A673 (cell line): Measurements from ENCODE around the gene LENEP. TPM values are rescaled to one million over a fixed set of nuclear protein-coding genes. Genes with fewer than 3 reads are reported as not detected.

ENCODE experiments used
- BruUV-seq: library from RNA; stranded (reverse); fragments of 400-500 nt; replicated peaks from 2 replicates; lab custom pipeline; 2021; lab: Mats Ljungman, UMichigan
- CTCF ChIA-PET: fragments of 300-600 bp; sonication (Branson Sonifier 250); formaldehyde crosslinking; loops from one replicate; lab custom pipeline; 2022; ENCODE audit warnings: antibody characterized with exemption; lab: Charles Lee
- POLR2A ChIA-PET: fragments of 300-600 bp; sonication (Branson Sonifier 250); formaldehyde crosslinking; loops from one replicate; lab custom pipeline; 2022; ENCODE audit warnings: antibody characterized with exemption; ENCODE audit not compliant: low non-redundant PET; lab: Charles Lee
- DNase-seq: peaks from one replicate; pipeline ENCODE4 v3.0.0-alpha.2; 2015; ENCODE audit warnings: low spot score
- H3K27ac ChIP-seq: fragments of 200-600 bp; sonication (generic); 2 replicates; pipeline ENCODE4 v1.5.1; 2016; ENCODE audit warnings: mixed run types, low read depth, mild to moderate bottlenecking, mixed read lengths, antibody characterized with exemption, low read length; ENCODE audit not compliant: poor library complexity, severe bottlenecking
- H3K27me3 ChIP-seq: fragments of 200-600 bp; sonication (generic); replicated peaks from 2 replicates; pipeline ENCODE4 v1.6.1; 2017; ENCODE audit warnings: mixed run types, low read depth, mild to moderate bottlenecking, mixed read lengths, antibody characterized with exemption, low read length; ENCODE audit not compliant: insufficient read depth, poor library complexity
- H3K36me3 ChIP-seq: fragments of 200-600 bp; sonication (generic); 2 replicates; pipeline ENCODE4 v1.6.1; 2016; ENCODE audit warnings: mixed run types, mild to moderate bottlenecking, mixed read lengths, antibody characterized with exemption, low read length; ENCODE audit not compliant: insufficient read depth, poor library complexity, severe bottlenecking
- H3K4me1 ChIP-seq: fragments of 200-600 bp; sonication (generic); 2 replicates; pipeline ENCODE4 v1.6.1; 2017; ENCODE audit warnings: mixed run types, mild to moderate bottlenecking, mixed read lengths, antibody characterized with exemption, low read length; ENCODE audit not compliant: insufficient read depth, poor library complexity, severe bottlenecking
- H3K4me3 ChIP-seq: fragments of 200-600 bp; sonication (generic); 2 replicates; pipeline ENCODE4 v1.5.1; 2016; ENCODE audit warnings: low read depth, mixed run types, mild to moderate bottlenecking, mixed read lengths, low read length; ENCODE audit not compliant: poor library complexity, severe bottlenecking
- H3K9me3 ChIP-seq: fragments of 200-600 bp; sonication (generic); 2 replicates; pipeline ENCODE4 v1.6.1; 2016; ENCODE audit warnings: mixed run types, low read depth, mild to moderate bottlenecking, mixed read lengths, antibody characterized with exemption, low read length; ENCODE audit not compliant: poor library complexity, severe bottlenecking
- CTCF ChIP-seq: fragments of 300-800, 200-600 bp; sonication (generic); conservative IDR thresholded peaks from 2 replicates; pipeline ENCODE4 v1.5.1; 2017; ENCODE audit warnings: low read depth, mild to moderate bottlenecking, antibody characterized with exemption, low read length, moderate library complexity, mixed read lengths
- EZH2 ChIP-seq: fragments of 200-600 bp; sonication (generic); IDR thresholded peaks from 2 replicates; pipeline ENCODE4 v1.6.1; 2017; ENCODE audit warnings: borderline replicate concordance, low read depth, mild to moderate bottlenecking, mixed read lengths, antibody characterized with exemption, low read length; ENCODE audit not compliant: poor library complexity, severe bottlenecking
- intact Hi-C: fragments of 100-400 bp; cut with micrococcal nuclease; formaldehyde crosslinking; loops from one replicate; pipeline ENCODE4 v1.10.0; 2022; ENCODE audit not compliant: unreplicated experiment
- total RNA-seq: library from RNA; stranded (reverse); gene quantifications from 2 replicates; pipeline ENCODE4 v1.2.3, GENCODE V29; 2021

The LENEP gene
- total RNA-seq, 1 experiment from 2014 or later: 1.4 TPM

GRCh38 chr1:154973344-154974101, 19.9 kb upstream of the LENEP start:
- Histone ChIP-seq H3K27me3 (no peaks in the 10 kb centered on the region), H3K27ac (peak overlapping the region; percentile 96), H3K36me3 (peaks cover 20% of the 10 kb centered on the region), H3K4me3 (peak overlapping the region; percentile 59), H3K4me1 (peaks cover 55% of the 10 kb centered on the region), H3K9me3 (no peaks in the 10 kb centered on the region)
- ChIA-PET POLR2A (interaction anchor here (0.6 to 0.7 kb wide), 3 partner anchors 9 to 406 kb away, joined by 3 to 23 read pairs (median 3); partner anchors contain the start of gene CHRNB2), CTCF (interaction anchor here (0.9 to 1.1 kb wide), 4 partner anchors 12 to 77 kb away, joined by 4 to 6 read pairs (median 4); partner anchors contain the start of gene PYGO2)
- peak; percentile 97 for DNase-seq
- intact Hi-C loops: no loop called here
- TF ChIP-seq CTCF: peak; percentile 41; the same call in 1 of the 2 replicates
- TF ChIP-seq EZH2: no peak
- TSS peak; percentile 43 for BruUV-seq

- no peak for TF ChIP-seq EZH2
- TF ChIP-seq CTCF: no peak
- no peaks in the 10 kb centered on the region for H3K27me3 ChIP-seq
- BruUV-seq: no TSS peak
- peaks cover 48% of the 10 kb centered on the region for H3K4me1 ChIP-seq
- peak within 1 kb of the TSS; percentile 96 for H3K27ac ChIP-seq
- ChIA-PET CTCF (interaction anchor here (0.9 to 1.1 kb wide), 4 partner anchors 11 to 77 kb away, joined by 4 to 6 read pairs (median 4); partner anchors contain the start of gene PYGO2), POLR2A (interaction anchor here (0.6 to 0.7 kb wide), 2 partner anchors 169 to 407 kb away, joined by 3 to 23 read pairs; partner anchors contain the start of gene CHRNB2)
- intact Hi-C loops: no loop called here
- peaks cover 23% of the 10 kb centered on the region for H3K36me3 ChIP-seq
- H3K9me3 ChIP-seq: no peaks in the 10 kb centered on the region
- DNase-seq: peak; percentile 100
- H3K4me3 ChIP-seq: peak within 1 kb of the TSS; percentile 59
Measured at GRCh38 chr1:154974102-154974807, 19.1 kb upstream of the LENEP start, which contains the start of gene CKS1B. CKS1B (plus strand) TSS chr1:154974681; CDS start chr1:154974746, 65 bp downstream.

GRCh38 chr1:154974808-154975408, 18.5 kb upstream of the LENEP start:
- Histone ChIP-seq H3K27me3 (no peaks in the 10 kb centered on the region), H3K4me3 (peak overlapping the region; percentile 59), H3K36me3 (peaks cover 29% of the 10 kb centered on the region), H3K4me1 (peaks cover 46% of the 10 kb centered on the region), H3K27ac (peak overlapping the region; percentile 96), H3K9me3 (no peaks in the 10 kb centered on the region)
- peak; percentile 98 for DNase-seq
- CTCF ChIA-PET: no interaction called here
- TSS peak; percentile 67 for BruUV-seq
- no peak for TF ChIP-seq CTCF
- TF ChIP-seq EZH2: no peak
- POLR2A ChIA-PET: no interaction called here
- intact Hi-C loops: no loop called here
